ENCODE results near the gene CYTH3.

Gene CYTH3

DNA sequence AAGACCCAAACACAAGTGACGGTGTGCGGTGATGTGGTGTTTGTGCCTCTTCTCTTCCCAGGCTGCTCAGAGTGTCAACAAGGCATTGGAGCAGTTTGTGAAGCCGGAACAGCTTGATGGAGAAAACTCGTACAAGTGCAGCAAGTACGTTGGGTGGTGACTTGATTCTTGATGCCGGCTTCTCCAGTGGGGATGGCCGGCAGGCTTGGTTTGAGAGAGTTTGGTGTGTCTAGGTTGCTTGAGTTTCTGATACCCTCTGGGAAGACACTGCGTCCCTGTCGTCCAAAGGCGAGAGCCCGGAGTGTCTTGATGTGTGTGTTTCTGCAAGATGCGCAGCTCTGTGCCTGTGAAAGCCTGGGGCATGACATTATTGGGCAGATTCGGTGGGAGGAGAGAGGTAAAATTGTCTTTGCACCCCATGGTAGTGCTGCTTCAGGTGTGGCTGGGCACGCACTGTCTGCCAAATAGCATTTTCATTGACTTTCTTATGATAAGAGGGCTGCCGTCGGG, 129.5 kb downstream of the CYTH3 start:
- no peak for DNase-seq

GRCh38 chr7:6139189-6139996, 133.0 kb downstream of the CYTH3 start:
- no peak for DNase-seq

- no peak for DNase-seq
These were observed 135.9 kb downstream of the CYTH3 start for GRCh38 chr7:6136475-6136874.

DNA sequence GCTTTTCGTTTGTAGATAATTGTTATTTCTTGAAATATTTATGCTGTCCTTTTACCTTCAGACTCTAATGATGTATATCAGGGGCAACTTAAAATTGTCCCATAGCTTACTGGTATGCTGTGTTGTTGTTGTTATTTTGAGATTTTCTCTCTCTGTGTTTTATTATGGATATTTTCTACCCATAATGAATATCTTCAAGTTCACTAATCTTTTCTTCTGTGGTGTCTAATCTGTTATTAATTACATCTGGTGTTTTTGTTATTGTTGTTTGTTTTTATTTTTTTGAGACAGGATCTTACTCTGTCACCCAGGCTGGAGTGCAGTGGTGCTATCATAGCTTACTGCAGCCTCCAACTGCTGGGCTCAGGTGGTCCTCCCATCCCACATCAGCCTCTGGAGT, 139.2 kb downstream of the CYTH3 start:
- no peak for DNase-seq

GRCh38 chr7:6130007-6130587, 142.3 kb downstream of the CYTH3 start:
- no peak for DNase-seq

- DNase-seq, result no peak
These were observed 144.2 kb downstream of the CYTH3 start for GRCh38 chr7:6128205-6128604.

GRCh38 chr7:6127110-6127490, 145.3 kb downstream of the CYTH3 start:
- no peak for DNase-seq

DNA sequence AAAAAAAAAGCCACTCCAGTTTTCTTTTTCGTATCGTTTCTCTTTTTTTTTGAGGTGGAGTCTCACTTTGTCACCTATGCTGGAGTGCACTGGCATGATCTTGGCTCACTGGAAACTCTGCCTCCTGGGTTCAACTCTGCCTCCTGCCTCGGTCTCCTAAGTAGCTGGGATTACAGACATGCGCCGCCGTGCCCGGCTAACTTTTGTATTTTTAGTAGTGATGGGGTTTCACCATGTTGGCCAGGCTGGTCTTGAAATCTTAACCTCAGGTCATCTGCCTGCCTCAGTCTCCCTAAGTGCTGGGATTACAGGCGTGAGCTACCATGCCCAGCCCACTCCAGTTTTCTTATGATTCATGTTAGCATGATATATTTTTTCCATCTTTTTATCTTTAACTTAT, 148.6 kb downstream of the CYTH3 start:
- DNase-seq, result no peak

DNA sequence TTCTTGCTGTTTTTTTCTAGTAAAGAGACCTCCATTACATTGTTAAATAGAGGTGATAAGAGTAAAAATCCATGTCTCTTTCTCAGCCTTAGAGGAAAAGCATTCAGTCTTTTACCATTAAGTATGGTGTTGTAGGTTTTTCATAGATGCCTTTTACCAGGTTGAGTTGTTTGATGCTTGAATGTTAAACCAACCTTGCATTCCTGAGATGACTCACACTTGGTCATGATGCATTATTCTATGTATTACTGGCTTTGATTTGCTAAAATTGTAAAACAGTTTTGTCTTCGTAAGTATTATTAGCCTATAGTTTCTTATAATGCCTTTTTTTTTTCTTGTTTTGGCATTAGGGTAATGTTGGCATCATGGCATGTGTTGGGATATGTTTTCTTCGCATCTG, 151.3 kb downstream of the CYTH3 start:
- no peak for DNase-seq

GRCh38 chr7:6117533-6117932, 154.9 kb downstream of the CYTH3 start:
- DNase-seq, result no peak

DNA sequence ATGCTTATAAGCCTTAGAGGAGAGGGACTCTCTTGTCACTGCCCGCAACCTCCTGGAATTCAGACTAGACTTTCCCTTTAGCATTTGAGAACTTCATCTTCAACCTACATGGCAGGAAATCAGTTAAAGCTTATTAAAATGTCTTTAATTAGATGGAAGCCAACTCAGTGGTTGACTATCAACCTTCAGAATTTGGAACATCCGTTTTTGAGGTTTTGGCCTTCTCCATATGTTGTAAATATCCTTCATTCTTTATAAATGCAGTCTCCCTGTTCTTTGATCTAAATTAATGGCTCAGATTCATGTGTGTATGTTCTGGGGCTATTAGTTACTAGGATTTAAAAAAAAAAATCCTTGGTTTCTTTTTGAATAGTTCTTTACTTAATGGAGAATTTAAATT, 156.2 kb downstream of the CYTH3 start:
- DNase-seq, result no peak

All from NCI-H526 treated with DMSO at 0.1 percent for 48 hours (cell line).